Liver (tissue), 9 donors: ENCODE measurements around the gene ABCC10. TPM values are rescaled to one million over a fixed set of nuclear protein-coding genes. Genes with fewer than 3 reads are reported as not detected.

ENCODE experiments used
- DNase-seq: peaks from one replicate; pipeline ENCODE4 v3.0.0-alpha.2; 2017; ENCODE audit warnings: low spot score
- H3K27ac ChIP-seq, 2 donors: one replicate each; pipeline ENCODE4 v1.7.0; 2013; ENCODE audit warnings: inconsistent platforms in 2 of 2, low read length in 2 of 2, control low read depth in 1 of 2, low read depth in 1 of 2, mild to moderate bottlenecking in 1 of 2
- H3K27me3 ChIP-seq, 4 donors: one replicate each; pipeline versions ENCODE4 v1.6.1 to v1.7.0; 2013; ENCODE audit warnings: low read length in 3 of 4, inconsistent platforms in 1 of 4, mild to moderate bottlenecking in 1 of 4, moderate library complexity in 1 of 4; ENCODE audit not compliant: control insufficient read depth in 4 of 4, insufficient read depth in 4 of 4
- H3K36me3 ChIP-seq, 4 donors: one replicate each; pipeline versions ENCODE4 v1.6.1 to v1.7.0; 2013; ENCODE audit warnings: low read length in 3 of 4, mild to moderate bottlenecking in 3 of 4, low read depth in 1 of 4, moderate library complexity in 1 of 4; ENCODE audit not compliant: control insufficient read depth in 4 of 4, insufficient read depth in 3 of 4
- H3K4me1 ChIP-seq, 4 donors: one replicate each; pipeline versions ENCODE4 v1.6.1 to v1.7.0; 2013; ENCODE audit warnings: low read length in 3 of 4, mild to moderate bottlenecking in 3 of 4, moderate library complexity in 1 of 4; ENCODE audit not compliant: control insufficient read depth in 4 of 4, insufficient read depth in 4 of 4
- H3K4me3 ChIP-seq, 3 donors: one replicate each; pipeline versions ENCODE4 v1.6.1 to v1.7.0; 2013; ENCODE audit warnings: low read length in 3 of 3, control low read depth in 1 of 3, low read depth in 1 of 3, mild to moderate bottlenecking in 1 of 3
- H3K9ac ChIP-seq, 2 donors: one replicate each; pipeline ENCODE4 v1.7.0; 2013; ENCODE audit warnings: low read length in 2 of 2, mild to moderate bottlenecking in 2 of 2, moderate library complexity in 2 of 2, control low read depth in 1 of 2, low read depth in 1 of 2
- H3K9me3 ChIP-seq, 4 donors: one replicate each; pipeline versions ENCODE4 v1.6.1 to v1.7.0; 2013; ENCODE audit warnings: low read length in 3 of 4; ENCODE audit not compliant: control insufficient read depth in 4 of 4
- FOXA1 ChIP-seq: IDR thresholded peaks from 2 replicates; pipeline ENCODE4 v1.6.1; 2016; ENCODE audit warnings: antibody characterized with exemption
- FOXA2 ChIP-seq: IDR thresholded peaks from 2 replicates; pipeline ENCODE4 v1.6.1; 2016; ENCODE audit warnings: antibody characterized with exemption
- GABPA ChIP-seq, 2 donors: IDR thresholded peaks in 1 of 2; conservative IDR thresholded peaks in 1 of 2; 2 replicates each; pipeline ENCODE4 v1.6.1; 2016; ENCODE audit warnings: antibody characterized with exemption in 2 of 2, mild to moderate bottlenecking in 1 of 2, moderate library complexity in 1 of 2
- HNF4A ChIP-seq, 2 donors: conservative IDR thresholded peaks; 2 replicates each; pipeline ENCODE4 v1.6.1; 2016; ENCODE audit warnings: antibody characterized with exemption in 2 of 2, mild to moderate bottlenecking in 2 of 2
- JUND ChIP-seq, 2 donors: IDR thresholded peaks; 2 replicates each; pipeline ENCODE4 v1.6.1; 2016; ENCODE audit warnings: antibody characterized with exemption in 2 of 2
- NR2F2 ChIP-seq: IDR thresholded peaks from 2 replicates; pipeline ENCODE4 v1.6.1; 2016; ENCODE audit warnings: antibody characterized with exemption
- RAD21 ChIP-seq, 2 donors: IDR thresholded peaks; 2 replicates each; pipeline ENCODE4 v1.6.1; 2016; ENCODE audit warnings: antibody characterized with exemption in 2 of 2, mild to moderate bottlenecking in 2 of 2
- RXRA ChIP-seq, 2 donors: IDR thresholded peaks; 2 replicates each; pipeline ENCODE4 v1.6.1; 2017 to 2018; ENCODE audit warnings: antibody characterized with exemption in 2 of 2, mild to moderate bottlenecking in 1 of 2
- SP1 ChIP-seq: IDR thresholded peaks from 2 replicates; pipeline ENCODE4 v1.6.1; 2018; ENCODE audit warnings: antibody characterized with exemption, mild to moderate bottlenecking
- WGBS: extraction: QIAGEN DNeasy Blood & Tissue Kit; methylation state at CpG from one replicate; pipeline ENCODE4 v1.1.7; 2013; 5-methylcytosine and 5-hydroxymethylcytosine counted together
- polyA plus RNA-seq, 2 donors: library from polyadenylated mRNA; stranded (reverse) in 1 of 2; unstranded in 1 of 2; fragments of 200-250 nt in 1 of 2; fragments of >200 nt in 1 of 2; fragmentation: Nextera tagmentation in 1 of 2; extraction: Ambion mirVana in 1 of 2; gene quantifications; one replicate each; pipeline versions ENCODE4 v1.2.1 to v1.2.3, GENCODE V29; 2013 to 2015
- total RNA-seq, 2 donors: library from RNA; depleted of rRNA; stranded (reverse); fragments of >200 nt; gene quantifications; one replicate each; pipeline ENCODE4 v1.2.3, GENCODE V29; 2014
- TF ChIP-seq, protein P1 (sequence below): fragments of 150-350 bp; IDR thresholded peaks from 2 replicates; pipeline ENCODE4 v1.5.1; 2017; ENCODE audit warnings: improper control_type of control experiment, low read depth, low read length; ENCODE audit not compliant: missing input control
- TF ChIP-seq, protein P2 (sequence below): IDR thresholded peaks from 2 replicates; pipeline ENCODE4 v1.6.1; 2016; ENCODE audit warnings: antibody characterized with exemption
- TF ChIP-seq, protein P3 (sequence below): IDR thresholded peaks from 2 replicates; pipeline ENCODE4 v1.6.1; 2016; ENCODE audit warnings: antibody characterized with exemption, mild to moderate bottlenecking
- TF ChIP-seq, protein P4 (sequence below): IDR thresholded peaks from 2 replicates; pipeline ENCODE4 v1.6.1; 2016; ENCODE audit warnings: antibody characterized with exemption
- TF ChIP-seq, protein P5 (sequence below): IDR thresholded peaks from 2 replicates; pipeline ENCODE4 v1.6.1; 2016; ENCODE audit warnings: antibody characterized with exemption
- donor health status: healthy.
- donor health status: healthy.
- donor health status: healthy.
- donor health status: healthy.
- donor health status: healthy.

ABCC10 gene
- total and polyA plus RNA-seq, 4 donors = 3.9 to 10.6 (median 5.1) TPM

DNA sequence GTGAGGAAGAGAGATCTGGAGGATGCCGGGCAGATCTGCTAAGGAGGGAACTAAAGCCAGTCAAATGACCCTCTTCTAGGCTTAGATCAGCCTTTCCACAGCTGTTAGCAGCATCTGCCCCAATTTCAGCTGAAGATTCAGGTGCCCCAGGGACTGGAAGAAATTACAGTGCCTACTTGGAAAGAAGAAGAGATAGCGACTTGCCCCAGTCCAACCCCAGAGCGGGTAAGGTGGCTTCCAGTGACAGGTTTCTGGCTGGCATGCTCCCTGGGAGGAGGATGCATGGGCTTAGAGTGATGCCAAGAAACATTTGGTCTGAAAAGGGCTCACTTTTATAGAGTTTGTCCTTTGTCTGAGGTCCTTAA is 50.6 kb downstream of the ABCC10 start:
- H3K4me1 ChIP-seq = peaks cover 7 to 29% (median 17%) of the 10 kb centered on the region in 4 donors
- DNase-seq = no peak

DNA sequence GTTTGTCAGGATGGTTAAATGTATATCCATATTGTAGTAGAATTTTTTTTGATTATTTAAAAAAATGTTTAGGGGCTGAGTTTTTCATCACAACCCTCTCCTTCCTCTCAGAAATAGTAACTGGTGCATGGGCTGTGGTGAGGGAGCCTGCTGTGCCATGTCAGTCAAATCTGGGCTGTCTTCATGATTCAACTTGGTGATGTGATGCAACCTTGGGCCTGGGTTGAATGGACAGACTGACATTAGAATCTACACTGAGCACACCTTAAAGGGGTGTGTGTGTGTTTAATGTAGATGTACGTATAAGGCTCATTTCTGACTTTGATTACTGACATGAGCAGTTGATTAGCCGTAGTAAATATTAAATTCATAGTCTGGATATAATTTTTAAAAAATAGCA is 53.7 kb downstream of the ABCC10 start:
- no peak for TF ChIP-seq FOXA1
- TF ChIP-seq FOXA2 = no peak
- TF ChIP-seq HNF4A (conservative IDR thresholded peaks at IDR 0.05) = no peak
- no peak overlapping the region for H3K9ac ChIP-seq
- no peak overlapping the region for H3K4me3 ChIP-seq
- H3K27ac ChIP-seq = no peak overlapping the region
- DNase-seq = no peak
- H3K4me1 ChIP-seq = peaks cover 7 to 29% (median 17%) of the 10 kb centered on the region in 4 donors
- no peaks in the 10 kb centered on the region for H3K9me3 ChIP-seq
- 96% methylated on average over 2 of the region's 2 CpGs for WGBS
- peaks cover 0 to 2% (median 0%) of the 10 kb centered on the region in 4 donors for H3K36me3 ChIP-seq
- H3K27me3 ChIP-seq = no peaks in the 10 kb centered on the region

More for the DNA sequence above, 50.6 kb downstream of the ABCC10 start:
- Histone ChIP-seq H3K27ac (peak overlapping the region in 1 of 2 donors; percentile 75), H3K27me3 (no peaks in the 10 kb centered on the region), H3K9ac (peak overlapping the region; percentile 81 to 93), H3K36me3 (no peaks in the 10 kb centered on the region), H3K9me3 (no peaks in the 10 kb centered on the region), H3K4me3 (peak overlapping the region; percentile 76 to 92 (median 88))
- 13% methylated on average over 3 of the region's 3 CpGs for WGBS
- TF ChIP-seq, protein P1, sequence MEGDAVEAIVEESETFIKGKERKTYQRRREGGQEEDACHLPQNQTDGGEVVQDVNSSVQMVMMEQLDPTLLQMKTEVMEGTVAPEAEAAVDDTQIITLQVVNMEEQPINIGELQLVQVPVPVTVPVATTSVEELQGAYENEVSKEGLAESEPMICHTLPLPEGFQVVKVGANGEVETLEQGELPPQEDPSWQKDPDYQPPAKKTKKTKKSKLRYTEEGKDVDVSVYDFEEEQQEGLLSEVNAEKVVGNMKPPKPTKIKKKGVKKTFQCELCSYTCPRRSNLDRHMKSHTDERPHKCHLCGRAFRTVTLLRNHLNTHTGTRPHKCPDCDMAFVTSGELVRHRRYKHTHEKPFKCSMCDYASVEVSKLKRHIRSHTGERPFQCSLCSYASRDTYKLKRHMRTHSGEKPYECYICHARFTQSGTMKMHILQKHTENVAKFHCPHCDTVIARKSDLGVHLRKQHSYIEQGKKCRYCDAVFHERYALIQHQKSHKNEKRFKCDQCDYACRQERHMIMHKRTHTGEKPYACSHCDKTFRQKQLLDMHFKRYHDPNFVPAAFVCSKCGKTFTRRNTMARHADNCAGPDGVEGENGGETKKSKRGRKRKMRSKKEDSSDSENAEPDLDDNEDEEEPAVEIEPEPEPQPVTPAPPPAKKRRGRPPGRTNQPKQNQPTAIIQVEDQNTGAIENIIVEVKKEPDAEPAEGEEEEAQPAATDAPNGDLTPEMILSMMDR = no peak
- TF ChIP-seq, protein P2, sequence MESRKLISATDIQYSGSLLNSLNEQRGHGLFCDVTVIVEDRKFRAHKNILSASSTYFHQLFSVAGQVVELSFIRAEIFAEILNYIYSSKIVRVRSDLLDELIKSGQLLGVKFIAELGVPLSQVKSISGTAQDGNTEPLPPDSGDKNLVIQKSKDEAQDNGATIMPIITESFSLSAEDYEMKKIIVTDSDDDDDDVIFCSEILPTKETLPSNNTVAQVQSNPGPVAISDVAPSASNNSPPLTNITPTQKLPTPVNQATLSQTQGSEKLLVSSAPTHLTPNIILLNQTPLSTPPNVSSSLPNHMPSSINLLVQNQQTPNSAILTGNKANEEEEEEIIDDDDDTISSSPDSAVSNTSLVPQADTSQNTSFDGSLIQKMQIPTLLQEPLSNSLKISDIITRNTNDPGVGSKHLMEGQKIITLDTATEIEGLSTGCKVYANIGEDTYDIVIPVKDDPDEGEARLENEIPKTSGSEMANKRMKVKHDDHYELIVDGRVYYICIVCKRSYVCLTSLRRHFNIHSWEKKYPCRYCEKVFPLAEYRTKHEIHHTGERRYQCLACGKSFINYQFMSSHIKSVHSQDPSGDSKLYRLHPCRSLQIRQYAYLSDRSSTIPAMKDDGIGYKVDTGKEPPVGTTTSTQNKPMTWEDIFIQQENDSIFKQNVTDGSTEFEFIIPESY = no peak
- no peak for TF ChIP-seq RXRA (IDR thresholded peaks at IDR 0.05)
- TF ChIP-seq, protein P3, sequence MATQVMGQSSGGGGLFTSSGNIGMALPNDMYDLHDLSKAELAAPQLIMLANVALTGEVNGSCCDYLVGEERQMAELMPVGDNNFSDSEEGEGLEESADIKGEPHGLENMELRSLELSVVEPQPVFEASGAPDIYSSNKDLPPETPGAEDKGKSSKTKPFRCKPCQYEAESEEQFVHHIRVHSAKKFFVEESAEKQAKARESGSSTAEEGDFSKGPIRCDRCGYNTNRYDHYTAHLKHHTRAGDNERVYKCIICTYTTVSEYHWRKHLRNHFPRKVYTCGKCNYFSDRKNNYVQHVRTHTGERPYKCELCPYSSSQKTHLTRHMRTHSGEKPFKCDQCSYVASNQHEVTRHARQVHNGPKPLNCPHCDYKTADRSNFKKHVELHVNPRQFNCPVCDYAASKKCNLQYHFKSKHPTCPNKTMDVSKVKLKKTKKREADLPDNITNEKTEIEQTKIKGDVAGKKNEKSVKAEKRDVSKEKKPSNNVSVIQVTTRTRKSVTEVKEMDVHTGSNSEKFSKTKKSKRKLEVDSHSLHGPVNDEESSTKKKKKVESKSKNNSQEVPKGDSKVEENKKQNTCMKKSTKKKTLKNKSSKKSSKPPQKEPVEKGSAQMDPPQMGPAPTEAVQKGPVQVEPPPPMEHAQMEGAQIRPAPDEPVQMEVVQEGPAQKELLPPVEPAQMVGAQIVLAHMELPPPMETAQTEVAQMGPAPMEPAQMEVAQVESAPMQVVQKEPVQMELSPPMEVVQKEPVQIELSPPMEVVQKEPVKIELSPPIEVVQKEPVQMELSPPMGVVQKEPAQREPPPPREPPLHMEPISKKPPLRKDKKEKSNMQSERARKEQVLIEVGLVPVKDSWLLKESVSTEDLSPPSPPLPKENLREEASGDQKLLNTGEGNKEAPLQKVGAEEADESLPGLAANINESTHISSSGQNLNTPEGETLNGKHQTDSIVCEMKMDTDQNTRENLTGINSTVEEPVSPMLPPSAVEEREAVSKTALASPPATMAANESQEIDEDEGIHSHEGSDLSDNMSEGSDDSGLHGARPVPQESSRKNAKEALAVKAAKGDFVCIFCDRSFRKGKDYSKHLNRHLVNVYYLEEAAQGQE = no peak
- TF ChIP-seq, protein P4, sequence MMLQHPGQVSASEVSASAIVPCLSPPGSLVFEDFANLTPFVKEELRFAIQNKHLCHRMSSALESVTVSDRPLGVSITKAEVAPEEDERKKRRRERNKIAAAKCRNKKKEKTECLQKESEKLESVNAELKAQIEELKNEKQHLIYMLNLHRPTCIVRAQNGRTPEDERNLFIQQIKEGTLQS = no peak
- no peak for TF ChIP-seq RAD21 (IDR thresholded peaks at IDR 0.05)
- TF ChIP-seq GABPA (IDR thresholded peaks at IDR 0.05 in 1 of 2, conservative IDR thresholded peaks at IDR 0.05 in 1 of 2) = no peak
- TF ChIP-seq, protein P5, sequence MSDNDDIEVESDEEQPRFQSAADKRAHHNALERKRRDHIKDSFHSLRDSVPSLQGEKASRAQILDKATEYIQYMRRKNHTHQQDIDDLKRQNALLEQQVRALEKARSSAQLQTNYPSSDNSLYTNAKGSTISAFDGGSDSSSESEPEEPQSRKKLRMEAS = no peak
- TF ChIP-seq NR2F2 = no peak
- no peak for TF ChIP-seq SP1
- no peak for TF ChIP-seq HNF4A (conservative IDR thresholded peaks at IDR 0.05)
- no peak for TF ChIP-seq FOXA1
- no peak for TF ChIP-seq JUND (IDR thresholded peaks at IDR 0.05)
